H9 (cell line): ENCODE measurements around the gene DIS3L2. TPM values are rescaled to one million over a fixed set of nuclear protein-coding genes. Genes with fewer than 3 reads are reported as not detected.
"Not testable (repeated sequence)": the region's sequence is repeated elsewhere in the genome, so short reads cannot be mapped to it uniquely, and the experiment has no call there.

Experiments
- DNase-seq: peaks from one replicate; pipeline ENCODE4 v3.0.0-alpha.2; 2017
- H2AFZ ChIP-seq: one replicate; pipeline ENCODE4 v1.6.1; 2013; ENCODE audit warnings: mild to moderate bottlenecking, low read length, control low read depth, moderate library complexity
- H2AK5ac ChIP-seq: 2 replicates; pipeline ENCODE4 v1.6.1; 2013; ENCODE audit warnings: low read length, control low read depth, mixed read lengths; ENCODE audit not compliant: insufficient read length
- H2BK120ac ChIP-seq: one replicate; pipeline ENCODE4 v1.6.1; 2013; ENCODE audit warnings: low read depth, mild to moderate bottlenecking, low read length, control low read depth, inconsistent platforms; ENCODE audit not compliant: poor library complexity, severe bottlenecking
- H2BK12ac ChIP-seq: 2 replicates; pipeline ENCODE4 v1.6.1; 2013; ENCODE audit warnings: low read length, control low read depth, mixed read lengths, low read depth; ENCODE audit not compliant: insufficient read length
- H2BK15ac ChIP-seq: 2 replicates; pipeline ENCODE4 v1.6.1; 2013; ENCODE audit warnings: low read depth, low read length, control low read depth
- H2BK20ac ChIP-seq: one replicate; pipeline ENCODE4 v1.6.1; 2013; ENCODE audit warnings: low read depth, mild to moderate bottlenecking, low read length, control low read depth, inconsistent platforms; ENCODE audit not compliant: poor library complexity, severe bottlenecking
- H2BK5ac ChIP-seq: 2 replicates; pipeline ENCODE4 v1.6.1; 2013; ENCODE audit warnings: low read length, control low read depth, mixed read lengths; ENCODE audit not compliant: insufficient read length
- H3K14ac ChIP-seq: 2 replicates; pipeline ENCODE4 v1.6.1; 2013; ENCODE audit warnings: low read length, control low read depth; ENCODE audit not compliant: insufficient read depth
- H3K18ac ChIP-seq: 2 replicates; pipeline ENCODE4 v1.6.1; 2013; ENCODE audit warnings: low read depth, mild to moderate bottlenecking, mixed read lengths, low read length, control low read depth; ENCODE audit not compliant: insufficient read length
- H3K23ac ChIP-seq: 2 replicates; pipeline ENCODE4 v1.6.1; 2013; ENCODE audit warnings: low read length, control low read depth, mixed read lengths, low read depth; ENCODE audit not compliant: insufficient read length
- H3K23me2 ChIP-seq: 2 replicates; pipeline ENCODE4 v1.6.1; 2013; ENCODE audit warnings: low read depth, mild to moderate bottlenecking, mixed read lengths, low read length, control low read depth; ENCODE audit not compliant: insufficient read length, poor library complexity, severe bottlenecking
- H3K27ac ChIP-seq: 2 replicates; pipeline ENCODE4 v1.5.1; 2013; ENCODE audit warnings: low read length, control low read depth, mixed read lengths, low read depth; ENCODE audit not compliant: insufficient read length
- H3K27me3 ChIP-seq: 2 replicates; pipeline ENCODE4 v1.6.1; 2013; ENCODE audit warnings: low read length, control low read depth, inconsistent platforms; ENCODE audit not compliant: insufficient read depth
- H3K4ac ChIP-seq: 2 replicates; pipeline ENCODE4 v1.6.1; 2013; ENCODE audit warnings: low read depth, mild to moderate bottlenecking, control low read depth, inconsistent platforms, low read length, moderate library complexity
- H3K4me1 ChIP-seq: 2 replicates; pipeline ENCODE4 v1.6.1; 2013; ENCODE audit warnings: low read length, control low read depth, inconsistent platforms; ENCODE audit not compliant: insufficient read depth
- H3K4me2 ChIP-seq: 2 replicates; pipeline ENCODE4 v1.6.1; 2013; ENCODE audit warnings: low read length, control low read depth, mixed read lengths; ENCODE audit not compliant: insufficient read length, insufficient read depth
- H3K56ac ChIP-seq: 2 replicates; pipeline ENCODE4 v1.6.1; 2013; ENCODE audit warnings: low read depth, mild to moderate bottlenecking, mixed read lengths, low read length, control low read depth; ENCODE audit not compliant: insufficient read length
- H3K79me1 ChIP-seq: 2 replicates; pipeline ENCODE4 v1.6.1; 2013; ENCODE audit warnings: low read depth, mild to moderate bottlenecking, moderate library complexity, low read length, control low read depth, inconsistent platforms; ENCODE audit not compliant: insufficient read depth, poor library complexity, severe bottlenecking
- H3K79me2 ChIP-seq: 2 replicates; pipeline ENCODE4 v1.6.1; 2013; ENCODE audit warnings: low read length, control low read depth, inconsistent platforms; ENCODE audit not compliant: insufficient read depth
- H3K9ac ChIP-seq: 2 replicates; pipeline ENCODE4 v1.6.1; 2013; ENCODE audit warnings: low read length, control low read depth, mixed read lengths; ENCODE audit not compliant: insufficient read length; ENCODE audit errors: extremely low read depth
- H3K9me3 ChIP-seq: one replicate; pipeline ENCODE4 v1.6.1; 2013; ENCODE audit warnings: low read depth, low read length, inconsistent platforms; ENCODE audit not compliant: control insufficient read depth
- H3T11ph ChIP-seq: one replicate; pipeline ENCODE4 v1.6.1; 2013; ENCODE audit warnings: mild to moderate bottlenecking, low read length, control low read depth, inconsistent platforms
- H4K20me1 ChIP-seq: one replicate; pipeline ENCODE4 v1.6.1; 2013; ENCODE audit not compliant: control insufficient read depth, insufficient read length, insufficient read depth
- H4K5ac ChIP-seq: 2 replicates; pipeline ENCODE4 v1.6.1; 2013; ENCODE audit warnings: low read depth, mild to moderate bottlenecking, mixed read lengths, low read length, control low read depth; ENCODE audit not compliant: insufficient read length
- H4K8ac ChIP-seq: replicated peaks from 2 replicates; pipeline ENCODE4 v1.6.1; 2013; ENCODE audit warnings: low read length, control low read depth, mixed read lengths, low read depth; ENCODE audit not compliant: insufficient read length
- H4K91ac ChIP-seq: 2 replicates; pipeline ENCODE4 v1.6.1; 2013; ENCODE audit warnings: low read depth, mild to moderate bottlenecking, moderate library complexity, mixed read lengths, low read length, control low read depth; ENCODE audit not compliant: insufficient read length
- H3K27ac Mint-ChIP-seq, 3 experiments: 2 replicates in 2 of 3; 3 replicates in 1 of 3; pipeline ENCODE4 v1.8.0; 2020 to 2021; ENCODE audit warnings: mixed read lengths in 3 of 3, mild to moderate bottlenecking in 1 of 3, moderate library complexity in 1 of 3
- H3K27me3 Mint-ChIP-seq: 2 replicates; pipeline ENCODE4 v1.8.0; 2021; ENCODE audit warnings: low read depth, mild to moderate bottlenecking, moderate library complexity, mixed read lengths
- H3K36me3 Mint-ChIP-seq, 3 experiments: 2 replicates in 2 of 3; 3 replicates in 1 of 3; pipeline ENCODE4 v1.8.0; 2020 to 2021; ENCODE audit warnings: low read depth in 3 of 3, mixed read lengths in 3 of 3; ENCODE audit not compliant: insufficient read depth in 1 of 3
- H3K4me1 Mint-ChIP-seq, 2 experiments: 2 replicates each; pipeline ENCODE4 v1.8.0; 2020; ENCODE audit warnings: mixed read lengths in 2 of 2
- H3K4me3 Mint-ChIP-seq, 2 experiments: 2 replicates in 1 of 2; 3 replicates in 1 of 2; pipeline ENCODE4 v1.8.0; 2020 to 2021; ENCODE audit warnings: mild to moderate bottlenecking in 2 of 2, mixed read lengths in 2 of 2, moderate library complexity in 1 of 2
- H3K9me3 Mint-ChIP-seq, 2 experiments: 2 replicates in 1 of 2; 3 replicates in 1 of 2; pipeline ENCODE4 v1.8.0; 2020; ENCODE audit warnings: mild to moderate bottlenecking in 2 of 2, mixed read lengths in 2 of 2, moderate library complexity in 1 of 2
- WGBS: extraction: QIAGEN DNeasy Blood & Tissue Kit; methylation state at CpG from one replicate; pipeline ENCODE4 v1.1.7; 2013; ENCODE audit warnings: missing lambda C conversion rate, low lambda C conversion rate, mixed read lengths; ENCODE audit not compliant: insufficient read length; ENCODE audit errors: extremely low coverage; 5-methylcytosine and 5-hydroxymethylcytosine counted together
- total RNA-seq: library from RNA; stranded (reverse); gene quantifications from 2 replicates; pipeline ENCODE4 v1.2.1, GENCODE V29; 2021

The DIS3L2 gene
- total RNA-seq, 1 experiment from 2014 or later, result 28.1 TPM

GRCh38 chr2:232379610-232380590 is 418.4 kb downstream of the DIS3L2 start:
- not testable (repeated sequence) for H2AFZ ChIP-seq, H3K27me3 ChIP-seq, H3K79me1 ChIP-seq, H3K14ac ChIP-seq, H4K91ac ChIP-seq, H2BK120ac ChIP-seq, H3K36me3 Mint-ChIP-seq, H2BK5ac ChIP-seq, H3K9me3 ChIP-seq, H3K27ac Mint-ChIP-seq, H2BK15ac ChIP-seq, H3T11ph ChIP-seq, H4K8ac ChIP-seq, H2BK12ac ChIP-seq, H2BK20ac ChIP-seq, H3K4me1 ChIP-seq, H3K79me2 ChIP-seq, H3K4me3 Mint-ChIP-seq, H3K23ac ChIP-seq, H3K4ac ChIP-seq, H3K27ac ChIP-seq, H4K5ac ChIP-seq, H3K56ac ChIP-seq, DNase-seq, H3K9ac ChIP-seq, H2AK5ac ChIP-seq, H3K18ac ChIP-seq, H3K9me3 Mint-ChIP-seq, H3K23me2 ChIP-seq, H4K20me1 ChIP-seq, H3K4me2 ChIP-seq
- Mint-ChIP-seq H3K4me1 (peaks cover 15 to 29% of the 10 kb centered on the region in 2 experiments), H3K27me3 (peaks cover 35% of the 10 kb centered on the region)
- WGBS, result no CpG with 5 or more reads among the region's 41 CpGs
